ENCODE results near the gene ARHGAP15.

The ARHGAP15 gene

DNA sequence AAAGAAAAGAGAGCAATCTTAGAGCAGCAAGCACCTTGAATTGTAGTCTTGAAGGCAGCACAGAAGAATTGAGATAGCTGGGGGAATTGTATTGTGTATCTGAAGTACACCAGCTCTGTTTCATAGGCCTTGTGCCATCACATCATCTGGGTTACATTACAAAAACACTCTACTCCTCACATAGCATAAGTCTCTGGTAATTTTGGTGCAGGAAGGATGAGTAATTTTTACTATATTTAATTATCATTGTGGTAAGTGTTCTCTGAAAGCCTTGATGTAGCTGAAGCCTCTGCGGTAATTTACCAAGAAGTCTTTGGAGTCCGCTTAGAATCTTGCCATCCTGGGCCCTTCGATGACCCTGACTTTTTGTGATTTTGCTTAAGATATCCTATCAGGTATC is 291.1 kb downstream of the ARHGAP15 start:
- Histone ChIP-seq H3K36me3 (no peaks in the 10 kb centered on the region), H3K4me3 (ENCODE audit: low read depth, low read length) (no peak overlapping the region), H3K4me1 (no peaks in the 10 kb centered on the region), H3K27me3 (no peaks in the 10 kb centered on the region), H3K9me3 (no peaks in the 10 kb centered on the region)
- DNase-seq, result no peak
- no peak for TF ChIP-seq CTCF (IDR thresholded peaks at IDR 0.05; ENCODE audit: low read depth, low read length)

DNA sequence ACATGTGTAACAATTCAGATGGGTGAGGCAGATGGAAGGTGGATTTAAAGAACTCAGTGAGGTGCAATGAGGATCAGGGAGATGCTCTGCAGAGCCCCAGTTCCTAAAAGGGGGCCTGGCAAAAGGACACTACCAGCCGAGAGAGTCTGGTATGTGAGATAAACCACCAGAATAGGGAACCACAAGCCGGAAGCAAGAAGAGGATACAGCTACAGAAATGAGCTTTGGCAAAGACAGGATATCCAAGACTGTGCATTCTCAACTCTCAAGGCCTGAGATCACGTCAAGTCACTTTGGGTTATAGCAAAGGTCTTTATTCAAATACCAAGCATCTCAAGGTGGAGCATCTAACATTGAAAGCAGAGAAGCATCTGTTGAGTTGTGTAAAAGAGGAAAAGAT is 293.5 kb downstream of the ARHGAP15 start:
- H3K27me3 ChIP-seq, result no peaks in the 10 kb centered on the region
- H3K36me3 ChIP-seq, result no peaks in the 10 kb centered on the region
- no peak for TF ChIP-seq CTCF (IDR thresholded peaks at IDR 0.05; ENCODE audit: low read depth, low read length)
- H3K4me3 ChIP-seq (ENCODE audit: low read depth, low read length), result no peak overlapping the region
- H3K4me1 ChIP-seq, result no peaks in the 10 kb centered on the region
- DNase-seq, result no peak
- H3K9me3 ChIP-seq, result no peaks in the 10 kb centered on the region

- Histone ChIP-seq H3K36me3 (no peaks in the 10 kb centered on the region), H3K9me3 (no peaks in the 10 kb centered on the region), H3K4me1 (no peaks in the 10 kb centered on the region), H3K4me3 (ENCODE audit: low read depth, low read length) (no peak overlapping the region), H3K27me3 (no peaks in the 10 kb centered on the region)
- DNase-seq, result no peak
- no peak for TF ChIP-seq CTCF (IDR thresholded peaks at IDR 0.05; ENCODE audit: low read depth, low read length)
These were observed 296.7 kb downstream of the ARHGAP15 start for GRCh38 chr2:143425896-143426295.

DNA sequence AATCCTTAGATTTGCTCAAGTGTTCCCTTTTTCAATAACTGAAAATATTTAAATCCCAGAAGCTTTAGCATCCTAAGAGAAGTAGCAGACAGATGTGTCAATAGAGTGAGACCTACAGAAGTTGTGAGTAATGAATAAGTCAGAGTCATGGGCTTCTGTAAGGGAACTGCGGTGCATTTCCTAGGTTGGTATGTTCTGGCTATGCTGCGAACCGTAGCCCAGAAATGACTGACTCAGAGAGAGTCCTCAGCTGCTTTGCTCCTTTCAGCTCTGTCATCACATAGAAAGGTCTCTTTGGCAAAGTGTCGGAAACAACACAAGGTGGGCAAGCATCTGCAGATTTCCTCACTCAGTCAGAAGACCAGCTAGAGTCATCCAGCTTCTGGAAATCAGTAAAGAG is 297.1 kb downstream of the ARHGAP15 start:
- H3K27me3 ChIP-seq, result no peaks in the 10 kb centered on the region
- no peaks in the 10 kb centered on the region for H3K4me1 ChIP-seq
- H3K9me3 ChIP-seq, result no peaks in the 10 kb centered on the region
- H3K4me3 ChIP-seq (ENCODE audit: low read depth, low read length), result no peak overlapping the region
- no peaks in the 10 kb centered on the region for H3K36me3 ChIP-seq
- no peak for TF ChIP-seq CTCF (IDR thresholded peaks at IDR 0.05; ENCODE audit: low read depth, low read length)
- no peak for DNase-seq

DNA sequence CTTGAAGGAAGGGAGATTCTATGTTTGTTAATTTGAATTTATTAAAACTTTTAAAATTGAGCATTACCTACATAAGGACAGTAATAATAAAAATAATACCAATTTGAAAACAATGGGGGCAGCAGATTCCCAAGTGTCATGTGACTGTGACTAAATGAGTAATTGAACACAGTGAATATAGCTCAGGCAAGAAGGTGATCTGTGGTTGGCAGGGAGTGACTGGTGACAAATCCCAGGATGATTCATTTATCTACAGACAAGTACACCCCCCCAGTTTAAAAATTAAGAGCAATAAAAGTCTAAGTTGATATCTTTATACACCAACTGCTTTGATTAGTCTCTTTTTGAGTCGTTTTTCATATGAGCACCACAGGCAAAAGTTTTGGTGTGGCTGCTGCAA is 299.5 kb downstream of the ARHGAP15 start:
- Histone ChIP-seq H3K36me3 (no peaks in the 10 kb centered on the region), H3K9me3 (no peaks in the 10 kb centered on the region), H3K4me1 (no peaks in the 10 kb centered on the region), H3K27me3 (no peaks in the 10 kb centered on the region), H3K4me3 (ENCODE audit: low read depth, low read length) (no peak overlapping the region)
- no peak for DNase-seq
- TF ChIP-seq CTCF (IDR thresholded peaks at IDR 0.05; ENCODE audit: low read depth, low read length), result no peak

GRCh38 chr2:143429932-143430679 is 300.9 kb downstream of the ARHGAP15 start:
- TF ChIP-seq CTCF (IDR thresholded peaks at IDR 0.05; ENCODE audit: low read depth, low read length), result no peak
- no peaks in the 10 kb centered on the region for H3K27me3 ChIP-seq
- DNase-seq, result no peak

More at GRCh38 chr2:143429932-143430679, 300.9 kb downstream of the ARHGAP15 start:
- Histone ChIP-seq H3K36me3 (no peaks in the 10 kb centered on the region), H3K4me3 (ENCODE audit: low read depth, low read length) (no peak overlapping the region), H3K9me3 (no peaks in the 10 kb centered on the region), H3K4me1 (no peaks in the 10 kb centered on the region)
